GM06990 (cell line): ENCODE results near the gene SLC5A5.

Experiments used
- DNase-seq: peaks from one replicate; pipeline ENCODE4 v3.0.0-alpha.2; 2011; ENCODE audit not compliant: insufficient read length; ENCODE audit errors: extremely low read depth
- H3K27me3 ChIP-seq: replicated peaks from 2 replicates; pipeline ENCODE4 v1.6.0; 2011; ENCODE audit warnings: low read length; ENCODE audit not compliant: control insufficient read depth, insufficient read depth
- H3K36me3 ChIP-seq: 2 replicates; pipeline ENCODE4 v1.5.1; 2011; ENCODE audit warnings: low read length; ENCODE audit not compliant: control insufficient read depth, insufficient read depth
- H3K4me3 ChIP-seq: replicated peaks from 2 replicates; pipeline ENCODE4 v1.5.1; 2011; ENCODE audit warnings: low read depth, mild to moderate bottlenecking, control low read depth, low read length
- TF ChIP-seq, protein P1 (sequence below): IDR thresholded peaks from 2 replicates; pipeline ENCODE4 v1.5.1; 2011; ENCODE audit warnings: low read length, control low read depth, mild to moderate bottlenecking, inconsistent platforms; ENCODE audit not compliant: insufficient read depth, poor library complexity, severe bottlenecking

Gene SLC5A5

DNA sequence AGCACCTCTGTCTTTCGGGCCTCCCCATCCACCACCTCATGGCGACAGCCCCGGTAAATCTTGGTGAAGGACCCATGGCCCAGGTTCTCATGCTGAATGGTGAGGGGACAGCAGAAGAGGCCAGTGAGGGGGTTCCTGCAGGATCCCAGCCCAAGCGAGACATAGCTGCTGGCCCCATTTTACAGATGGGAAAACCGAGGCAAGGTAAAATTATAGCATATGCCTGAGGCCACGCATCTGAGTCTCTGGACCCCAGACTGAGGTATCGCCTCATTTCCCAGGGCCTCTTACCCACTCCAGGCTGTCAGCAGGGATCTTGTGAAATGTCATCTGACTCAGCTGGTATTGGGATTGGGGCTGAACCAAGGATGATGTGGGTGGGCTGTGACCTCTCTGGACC is 33.8 kb upstream of the SLC5A5 start:
- peaks cover 41% of the 10 kb centered on the region for H3K36me3 ChIP-seq
- H3K27me3 ChIP-seq, result no peaks in the 10 kb centered on the region
- TF ChIP-seq, protein P1, sequence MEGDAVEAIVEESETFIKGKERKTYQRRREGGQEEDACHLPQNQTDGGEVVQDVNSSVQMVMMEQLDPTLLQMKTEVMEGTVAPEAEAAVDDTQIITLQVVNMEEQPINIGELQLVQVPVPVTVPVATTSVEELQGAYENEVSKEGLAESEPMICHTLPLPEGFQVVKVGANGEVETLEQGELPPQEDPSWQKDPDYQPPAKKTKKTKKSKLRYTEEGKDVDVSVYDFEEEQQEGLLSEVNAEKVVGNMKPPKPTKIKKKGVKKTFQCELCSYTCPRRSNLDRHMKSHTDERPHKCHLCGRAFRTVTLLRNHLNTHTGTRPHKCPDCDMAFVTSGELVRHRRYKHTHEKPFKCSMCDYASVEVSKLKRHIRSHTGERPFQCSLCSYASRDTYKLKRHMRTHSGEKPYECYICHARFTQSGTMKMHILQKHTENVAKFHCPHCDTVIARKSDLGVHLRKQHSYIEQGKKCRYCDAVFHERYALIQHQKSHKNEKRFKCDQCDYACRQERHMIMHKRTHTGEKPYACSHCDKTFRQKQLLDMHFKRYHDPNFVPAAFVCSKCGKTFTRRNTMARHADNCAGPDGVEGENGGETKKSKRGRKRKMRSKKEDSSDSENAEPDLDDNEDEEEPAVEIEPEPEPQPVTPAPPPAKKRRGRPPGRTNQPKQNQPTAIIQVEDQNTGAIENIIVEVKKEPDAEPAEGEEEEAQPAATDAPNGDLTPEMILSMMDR, result no peak
- no peak for DNase-seq
- no peak overlapping the region for H3K4me3 ChIP-seq

DNA sequence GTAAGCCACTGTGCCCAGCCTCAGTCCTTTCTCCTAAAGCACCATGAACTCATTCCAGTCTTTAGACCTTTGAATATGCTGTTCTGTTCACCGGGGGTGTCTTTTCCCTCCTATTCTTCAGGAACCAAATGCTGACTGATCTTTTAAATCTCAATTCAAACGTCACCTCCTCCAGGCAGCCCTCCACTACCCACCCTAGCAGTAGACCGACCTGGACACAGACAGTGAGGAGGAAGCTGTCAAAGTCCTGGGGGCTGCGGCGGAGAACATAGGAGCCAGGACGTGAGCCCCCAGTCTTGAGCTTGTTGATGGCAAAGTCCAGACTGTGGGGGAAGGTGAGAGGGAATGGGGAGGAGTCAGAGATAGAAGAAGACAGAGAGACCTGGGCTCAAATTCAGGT is 31.7 kb upstream of the SLC5A5 start:
- TF ChIP-seq, protein P1, result no peak
- DNase-seq, result no peak
- Histone ChIP-seq H3K27me3 (no peaks in the 10 kb centered on the region), H3K36me3 (peaks cover 39% of the 10 kb centered on the region), H3K4me3 (no peak overlapping the region)

DNA sequence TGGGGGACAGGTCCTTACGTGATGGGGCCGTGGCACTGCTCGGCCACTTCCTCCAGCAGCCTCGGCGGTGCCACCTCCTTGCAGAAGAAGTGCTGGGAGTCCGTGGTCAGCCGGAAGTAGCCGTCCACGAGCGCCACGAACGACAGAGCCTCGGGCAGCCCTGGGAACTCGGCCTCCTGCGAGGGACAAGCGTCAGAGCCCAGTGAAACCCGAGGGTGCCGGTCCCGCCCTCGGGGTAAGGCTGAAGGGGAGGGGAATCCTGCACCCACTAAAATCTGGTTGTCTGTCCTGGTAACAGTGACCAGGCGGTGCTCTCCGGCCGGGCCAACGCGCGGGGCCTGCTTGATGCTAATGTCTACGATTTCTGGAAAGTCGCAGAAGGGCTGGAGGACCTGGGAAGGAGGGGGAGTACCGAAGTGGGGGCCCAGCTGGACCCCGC is 30.4 kb upstream of the SLC5A5 start:
- H3K4me3 ChIP-seq, result no peak overlapping the region
- DNase-seq, result no peak
- TF ChIP-seq, protein P1, result no peak
- H3K36me3 ChIP-seq, result peaks cover 35% of the 10 kb centered on the region
- H3K27me3 ChIP-seq, result no peaks in the 10 kb centered on the region

DNA sequence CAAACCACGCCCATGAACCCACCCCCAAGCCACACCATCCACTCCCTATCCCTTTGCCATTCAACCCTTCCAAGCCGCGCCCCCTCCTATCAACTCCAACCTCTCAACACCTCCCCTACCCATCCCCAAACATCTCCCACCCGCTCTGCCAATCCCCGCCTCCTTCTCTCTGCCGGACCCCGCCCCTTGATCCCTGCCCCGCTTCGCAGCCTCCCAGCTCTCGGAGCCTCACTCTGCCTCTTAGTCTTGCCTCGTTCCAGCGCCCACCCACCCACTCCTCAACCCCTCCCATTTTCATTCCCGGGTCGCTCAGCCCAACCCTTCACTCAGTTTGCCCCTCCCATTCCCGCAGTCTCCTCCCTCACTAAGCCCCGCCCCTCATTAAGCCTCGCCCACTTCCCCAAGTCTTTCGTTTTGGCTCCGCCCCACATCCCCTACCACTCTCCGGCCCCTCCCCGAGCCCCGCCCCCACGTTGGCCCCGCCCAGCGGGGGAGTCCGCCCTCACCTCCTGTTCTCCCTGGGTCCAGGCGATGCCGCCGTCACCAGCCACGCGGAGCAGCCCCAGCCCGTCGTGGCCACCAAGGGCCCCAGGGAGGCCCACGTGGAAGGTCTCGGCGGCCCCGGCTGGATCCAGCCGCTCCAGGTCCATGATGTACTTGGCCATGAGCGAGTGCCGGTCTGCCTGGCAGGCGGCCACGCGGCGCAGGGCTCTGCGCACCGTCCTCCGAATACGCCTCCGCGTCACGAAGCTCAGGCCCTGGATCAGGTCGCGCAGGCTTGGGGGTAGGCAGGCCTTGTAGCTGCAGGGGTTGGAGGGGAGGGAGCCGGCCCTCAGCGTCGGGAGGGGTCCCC is 29.7 kb upstream of the SLC5A5 start:
- TF ChIP-seq, protein P1, result no peak
- no peak for DNase-seq
- Histone ChIP-seq H3K27me3 (no peaks in the 10 kb centered on the region), H3K36me3 (peaks cover 32% of the 10 kb centered on the region), H3K4me3 (no peak overlapping the region)

DNA sequence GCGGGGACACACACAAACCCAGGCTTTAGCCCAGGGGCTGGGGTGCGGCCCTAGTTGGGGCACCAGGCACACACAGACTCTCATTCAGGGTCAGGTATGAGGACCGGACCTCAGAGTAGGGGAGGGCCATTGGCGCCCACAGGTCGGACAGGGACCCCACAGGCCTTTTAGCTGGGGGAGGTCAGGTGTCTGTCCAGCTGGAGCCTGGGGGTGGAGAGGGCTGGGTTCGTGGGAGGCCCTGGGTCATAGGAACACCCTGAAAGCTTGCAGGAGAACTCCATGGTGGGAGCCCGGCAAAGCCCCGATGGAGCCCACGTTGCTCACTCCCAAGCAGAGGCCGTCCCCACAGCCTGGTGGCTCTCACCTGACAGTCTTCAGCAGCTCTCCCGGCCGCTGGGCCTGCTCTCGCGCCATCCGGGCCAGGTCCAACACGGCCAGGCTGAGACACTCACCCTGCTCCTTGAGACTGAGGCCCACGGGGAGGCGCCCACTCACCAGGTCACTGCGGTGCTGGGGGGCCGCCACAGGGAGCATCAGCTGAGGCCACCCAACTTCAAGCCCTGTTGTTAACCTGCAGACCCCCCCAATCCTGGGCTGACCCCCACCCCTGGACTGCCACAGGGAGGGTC is 29.0 kb upstream of the SLC5A5 start:
- no peaks in the 10 kb centered on the region for H3K27me3 ChIP-seq
- peaks cover 29% of the 10 kb centered on the region for H3K36me3 ChIP-seq
- no peak for DNase-seq
- TF ChIP-seq, protein P1, result no peak
- no peak overlapping the region for H3K4me3 ChIP-seq
